Stimulated activated CD4-positive, alpha-beta T cell treated with anti-CD3 and anti-CD28 coated beads, Interleukin-15, amount 100 ng/mL, for 48 hours (primary cell): ENCODE data around the gene POU6F2.

Source experiments
- DNase-seq, 2 donors: peaks; one replicate each; pipeline ENCODE4 v3.0.0-alpha.2; 2020; ENCODE audit warnings: low read depth in 2 of 2

POU6F2 gene

GRCh38 chr7:39128287-39128843 lies 150.7 kb downstream of the POU6F2 start:
- no peak for DNase-seq

GRCh38 chr7:39130274-39130673 lies 152.6 kb downstream of the POU6F2 start:
- no peak for DNase-seq

- no peak for DNase-seq
Measured at GRCh38 chr7:39130857-39131526, 153.3 kb downstream of the POU6F2 start.

GRCh38 chr7:39132306-39132705 lies 154.6 kb downstream of the POU6F2 start:
- DNase-seq, result no peak

- DNase-seq, result no peak
Measured at GRCh38 chr7:39133088-39133487, 155.4 kb downstream of the POU6F2 start.

- no peak for DNase-seq
Measured at GRCh38 chr7:39137480-39137879, 159.8 kb downstream of the POU6F2 start.

GRCh38 chr7:39142750-39143149 lies 165.0 kb downstream of the POU6F2 start:
- DNase-seq, result no peak

- no peak for DNase-seq
Measured at GRCh38 chr7:39144420-39144819, 166.7 kb downstream of the POU6F2 start.

GRCh38 chr7:39145283-39145682 lies 167.6 kb downstream of the POU6F2 start:
- no peak for DNase-seq

GRCh38 chr7:39145935-39146334 lies 168.2 kb downstream of the POU6F2 start:
- DNase-seq, result no peak

- no peak for DNase-seq
Measured at GRCh38 chr7:39152701-39153100, 175.0 kb downstream of the POU6F2 start.

GRCh38 chr7:39153113-39153512 lies 175.4 kb downstream of the POU6F2 start:
- DNase-seq, result no peak

GRCh38 chr7:39153647-39154046 lies 175.9 kb downstream of the POU6F2 start:
- no peak for DNase-seq

GRCh38 chr7:39154815-39155214 lies 177.1 kb downstream of the POU6F2 start:
- DNase-seq, result no peak

- DNase-seq, result no peak
Measured at GRCh38 chr7:39158367-39158766, 180.7 kb downstream of the POU6F2 start.

- no peak for DNase-seq
Measured at GRCh38 chr7:39161903-39162302, 184.2 kb downstream of the POU6F2 start.

- no peak for DNase-seq
Measured at GRCh38 chr7:39164887-39165286, 187.2 kb downstream of the POU6F2 start.

GRCh38 chr7:39168403-39169098 lies 190.8 kb downstream of the POU6F2 start:
- DNase-seq, result no peak

- no peak for DNase-seq
Measured at GRCh38 chr7:39172137-39172536, 194.4 kb downstream of the POU6F2 start.

- no peak for DNase-seq
Measured at GRCh38 chr7:39181398-39181797, 203.7 kb downstream of the POU6F2 start.

GRCh38 chr7:39183796-39184195 lies 206.1 kb downstream of the POU6F2 start:
- DNase-seq, result no peak

- DNase-seq, result no peak
Measured at GRCh38 chr7:39184391-39184790, 206.7 kb downstream of the POU6F2 start.

- DNase-seq, result no peak
Measured at GRCh38 chr7:39186131-39186530, 208.4 kb downstream of the POU6F2 start.
